Measurements from ENCODE around the gene RHOJ. TPM values are rescaled to one million over a fixed set of nuclear protein-coding genes. Genes with fewer than 3 reads are reported as not detected.

Gene RHOJ
- total RNA-seq, 1 experiment from 2014 or later = not detected

- BruUV-seq (replicated peaks) = no TSS peak
- Histone ChIP-seq H3K79me2 (ENCODE audit: insufficient read depth, low read length) (no peaks in the 10 kb centered on the region), H3K9me2 (ENCODE audit: insufficient read depth) (no peaks in the 10 kb centered on the region), H3K36me3 (ENCODE audit: control insufficient read depth in 1 of 2, insufficient read depth in 2 of 2, low read length in 2 of 2) (no peaks in the 10 kb centered on the region), H2AFZ (ENCODE audit: low read depth, low read length, poor library complexity, severe bottlenecking) (no peak overlapping the region), H3K27ac (ENCODE audit: low read depth, low read length) (no peak overlapping the region), H3K27me3 (ENCODE audit: insufficient read depth, low read length) (peaks cover 20% of the 10 kb centered on the region), H3K4me3 (replicated peaks in 1 of 2; ENCODE audit: low read depth in 1 of 2, low read length in 2 of 2) (no peak overlapping the region), H4K20me1 (ENCODE audit: insufficient read depth) (no peaks in the 10 kb centered on the region), H3K4me1 (ENCODE audit: control insufficient read depth in 1 of 2, insufficient read depth in 2 of 2, low read length in 2 of 2) (no peaks in the 10 kb centered on the region), H3K9me3 (ENCODE audit: control insufficient read depth in 1 of 2, insufficient read depth in 1 of 2, low read depth in 1 of 2, low read length in 2 of 2) (no peaks in the 10 kb centered on the region), H3K9ac (ENCODE audit: low read length) (no peak overlapping the region), H3K4me2 (ENCODE audit: low read length) (no peak overlapping the region)
- TF ChIP-seq EZH2phosphoT487 (IDR thresholded peaks at IDR 0.05; ENCODE audit: borderline replicate concordance) (no peak), JUND (IDR thresholded peaks at IDR 0.05) (no peak), CBX3 (IDR thresholded peaks at IDR 0.05; ENCODE audit: low read depth) (no peak), ZFX (IDR thresholded peaks at IDR 0.05) (no peak), REST (IDR thresholded peaks at IDR 0.05; ENCODE audit: low read depth) (no peak), RAD21 (IDR thresholded peaks at IDR 0.05; ENCODE audit: low read depth) (no peak), CEBPB (IDR thresholded peaks at IDR 0.05; ENCODE audit: low read depth) (no peak), ZBTB33 (IDR thresholded peaks at IDR 0.05; ENCODE audit: extremely low read depth, insufficient replicate concordance, low read length) (no peak), TCF7L2 (IDR thresholded peaks at IDR 0.05; ENCODE audit: borderline replicate concordance, extremely low read depth, insufficient read depth, insufficient read length) (no peak), MAX (IDR thresholded peaks at IDR 0.05) (no peak), ELF1 (IDR thresholded peaks at IDR 0.05; ENCODE audit: borderline replicate concordance, low read depth) (no peak), CTCF (IDR thresholded peaks at IDR 0.05 in 2 of 3, conservative IDR thresholded peaks at IDR 0.05 in 1 of 3; ENCODE audit: borderline replicate concordance in 1 of 3, insufficient read depth in 1 of 3, low read depth in 2 of 3, low read length in 2 of 3) (no peak), SIN3A (IDR thresholded peaks at IDR 0.05; ENCODE audit: low read depth) (no peak), SRF (IDR thresholded peaks at IDR 0.05; ENCODE audit: low read depth) (no peak)
- ChIA-PET RAD21 (ENCODE audit: low non-redundant PET in 1 of 2, low total read pairs in 2 of 2, uncharacterized antibody in 2 of 2, unreplicated experiment in 2 of 2) (interaction anchor here in 1 of 2 experiments (1.4 kb wide), 1 partner anchor 1099 kb away, joined by 5 read pairs; no protein-coding TSS in a partner anchor), CTCF (interaction anchor here (1.9 kb wide), 1 partner anchor 104 kb away, joined by 6 read pairs; no protein-coding TSS in a partner anchor), POLR2A (interaction anchor here (0.7 kb wide), 1 partner anchor 101 kb away, joined by 3 read pairs; no protein-coding TSS in a partner anchor)
- DNase-seq (ENCODE audit: low read depth, low spot score) = no peak
- ATAC-seq = no peak
- intact Hi-C loops (cut with micrococcal nuclease) = loop anchor here (2.0 to 10.0 kb wide), 2 partner anchors 103 to 1383 kb away; no protein-coding TSS in a partner anchor
These were observed 73.4 kb downstream of the RHOJ start for GRCh38 chr14:63277591-63278183.
